GM12872 (cell line): Measurements from ENCODE around the gene MANEAL.

ENCODE experiments used
- TF ChIP-seq, protein P1 (sequence below): IDR thresholded peaks from 3 replicates; pipeline ENCODE4 v1.5.1; 2011; ENCODE audit warnings: low read depth, mild to moderate bottlenecking, low read length, moderate library complexity; ENCODE audit not compliant: insufficient read depth

The MANEAL gene

DNA sequence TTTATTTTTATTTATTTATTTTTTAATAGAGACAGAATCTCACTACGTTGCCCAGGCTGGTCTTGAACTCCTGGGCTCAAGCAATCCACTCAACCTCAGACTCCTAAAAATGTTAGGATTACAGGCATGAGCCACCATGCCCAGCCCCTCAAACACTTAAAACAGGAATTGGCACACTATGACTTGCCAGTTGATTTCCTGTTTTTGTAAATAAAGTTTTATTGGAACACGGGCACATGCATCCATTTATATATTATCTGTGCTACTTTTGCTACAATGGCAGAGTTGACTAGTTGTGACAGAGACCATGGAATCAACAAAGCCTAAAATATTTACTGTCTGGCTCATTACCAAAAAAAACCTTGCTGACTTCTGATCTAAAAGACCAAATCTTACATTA, 30.4 kb downstream of the MANEAL start:
- TF ChIP-seq, protein P1, sequence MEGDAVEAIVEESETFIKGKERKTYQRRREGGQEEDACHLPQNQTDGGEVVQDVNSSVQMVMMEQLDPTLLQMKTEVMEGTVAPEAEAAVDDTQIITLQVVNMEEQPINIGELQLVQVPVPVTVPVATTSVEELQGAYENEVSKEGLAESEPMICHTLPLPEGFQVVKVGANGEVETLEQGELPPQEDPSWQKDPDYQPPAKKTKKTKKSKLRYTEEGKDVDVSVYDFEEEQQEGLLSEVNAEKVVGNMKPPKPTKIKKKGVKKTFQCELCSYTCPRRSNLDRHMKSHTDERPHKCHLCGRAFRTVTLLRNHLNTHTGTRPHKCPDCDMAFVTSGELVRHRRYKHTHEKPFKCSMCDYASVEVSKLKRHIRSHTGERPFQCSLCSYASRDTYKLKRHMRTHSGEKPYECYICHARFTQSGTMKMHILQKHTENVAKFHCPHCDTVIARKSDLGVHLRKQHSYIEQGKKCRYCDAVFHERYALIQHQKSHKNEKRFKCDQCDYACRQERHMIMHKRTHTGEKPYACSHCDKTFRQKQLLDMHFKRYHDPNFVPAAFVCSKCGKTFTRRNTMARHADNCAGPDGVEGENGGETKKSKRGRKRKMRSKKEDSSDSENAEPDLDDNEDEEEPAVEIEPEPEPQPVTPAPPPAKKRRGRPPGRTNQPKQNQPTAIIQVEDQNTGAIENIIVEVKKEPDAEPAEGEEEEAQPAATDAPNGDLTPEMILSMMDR: no peak

- TF ChIP-seq, protein P1: no peak
Measured at GRCh38 chr1:37825506-37825905, 31.9 kb downstream of the MANEAL start.

DNA sequence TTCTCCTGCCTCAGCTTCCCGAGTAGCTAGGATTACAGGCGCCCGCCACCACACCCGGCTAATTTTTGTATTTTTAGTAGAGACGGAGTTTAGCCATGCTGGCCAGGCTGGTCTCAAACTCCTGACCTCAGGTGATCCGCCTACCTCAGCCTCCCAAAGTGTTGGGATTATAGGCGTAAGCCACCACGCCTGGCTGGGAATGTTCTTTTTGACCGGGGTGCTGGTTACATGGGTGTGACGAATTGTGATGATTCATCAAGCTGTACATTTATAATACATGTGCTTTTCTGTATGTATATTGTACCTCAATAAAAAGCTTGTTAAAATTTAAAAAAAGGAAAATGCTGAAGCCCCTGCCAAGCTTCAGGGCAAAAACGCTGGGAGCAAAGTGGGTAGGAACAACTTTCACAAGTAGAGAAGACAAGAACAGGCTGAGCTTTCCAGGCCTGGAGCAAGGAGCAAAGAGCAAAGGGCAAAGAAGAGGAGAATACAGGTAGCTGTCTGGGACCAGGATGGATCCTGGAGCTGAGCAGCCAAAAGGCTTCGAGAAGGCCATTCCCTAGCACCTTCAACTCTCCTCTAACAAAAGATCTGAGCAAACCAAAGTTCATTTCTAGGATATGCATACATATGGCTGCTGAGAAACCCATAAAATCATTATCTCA, 34.9 kb downstream of the MANEAL start:
- TF ChIP-seq, protein P1: no peak

- TF ChIP-seq, protein P1: no peak
Measured at GRCh38 chr1:37831109-37831508, 37.5 kb downstream of the MANEAL start.

DNA sequence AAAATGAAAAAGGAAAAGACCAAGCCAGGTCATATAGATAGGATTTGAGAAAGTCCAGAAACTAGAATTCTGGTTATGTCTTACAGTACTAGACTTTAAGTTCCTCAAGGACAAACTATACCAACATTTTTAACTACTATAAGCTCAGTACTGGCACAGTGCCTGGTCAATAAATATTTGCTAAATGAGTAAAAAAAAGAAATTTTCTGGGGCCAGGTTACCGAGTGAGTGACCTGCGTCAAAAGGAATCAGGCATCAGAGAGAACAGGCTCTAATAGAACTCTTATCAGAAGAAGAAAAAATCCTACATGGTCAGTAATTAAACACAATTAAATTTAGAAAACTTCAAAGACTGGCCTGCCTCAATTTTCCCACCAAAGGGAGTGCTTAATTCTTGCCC, 38.2 kb downstream of the MANEAL start:
- TF ChIP-seq, protein P1: no peak

- TF ChIP-seq, protein P1: no peak
Measured at GRCh38 chr1:37836788-37837187, 43.1 kb downstream of the MANEAL start.

DNA sequence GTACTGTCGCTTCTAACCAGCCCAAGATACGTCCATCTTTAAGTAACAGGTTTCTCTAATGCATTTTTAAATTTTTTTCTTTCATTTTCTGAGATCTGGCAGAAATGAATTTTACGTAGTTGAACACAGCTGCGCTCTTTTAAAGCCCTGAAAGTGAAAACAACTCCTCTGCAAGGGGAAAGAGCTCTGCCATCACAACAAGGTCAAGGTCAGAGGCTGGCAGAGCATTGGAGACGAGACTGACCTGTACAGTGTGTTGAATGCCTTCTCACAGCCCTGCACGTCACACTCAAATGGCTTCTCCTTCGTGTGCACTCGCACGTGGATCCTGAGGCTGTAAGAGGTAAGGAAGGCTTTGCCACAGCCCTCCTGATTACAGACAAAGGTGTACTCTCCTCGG, 46.0 kb downstream of the MANEAL start:
- TF ChIP-seq, protein P1: no peak
